Parathyroid adenoma (tissue), 2 donors: ENCODE results near the gene RPN2.

Source experiments
- H2AFZ ChIP-seq: fragments of 300-600 bp; sonication (generic); one replicate; pipeline ENCODE4 v1.7.0; 2017; ENCODE audit warnings: antibody characterized with exemption, mild to moderate bottlenecking
- H3K27ac ChIP-seq: fragments of 300-600 bp; sonication (generic); one replicate; pipeline ENCODE4 v1.7.0; 2017
- H3K27me3 ChIP-seq: fragments of 300-600 bp; sonication (generic); one replicate; pipeline ENCODE4 v1.7.0; 2017; ENCODE audit warnings: low read length; ENCODE audit not compliant: control insufficient read depth, insufficient read depth
- H3K36me3 ChIP-seq: fragments of 300-600 bp; sonication (generic); one replicate; pipeline ENCODE4 v1.7.0; 2017; ENCODE audit warnings: low read length; ENCODE audit not compliant: control insufficient read depth, insufficient read depth
- H3K4me1 ChIP-seq: fragments of 300-600 bp; sonication (generic); one replicate; pipeline ENCODE4 v1.7.0; 2017; ENCODE audit warnings: control low read depth
- H3K4me2 ChIP-seq: fragments of 300-600 bp; sonication (generic); one replicate; pipeline ENCODE4 v1.7.0; 2017; ENCODE audit warnings: low read length
- H3K4me3 ChIP-seq: fragments of 300-600 bp; sonication (generic); one replicate; pipeline ENCODE4 v1.7.0; 2017; ENCODE audit warnings: low read depth, low read length
- H3K79me2 ChIP-seq: fragments of 300-600 bp; sonication (generic); one replicate; pipeline ENCODE4 v1.7.0; 2017; ENCODE audit warnings: control low read depth
- H3K9ac ChIP-seq: fragments of 300-600 bp; sonication (generic); one replicate; pipeline ENCODE4 v1.7.0; 2017; ENCODE audit warnings: mild to moderate bottlenecking
- H3K9me3 ChIP-seq: fragments of 300-600 bp; sonication (generic); one replicate; pipeline ENCODE4 v1.7.0; 2017; ENCODE audit warnings: low read length; ENCODE audit not compliant: control insufficient read depth
- CTCF ChIP-seq: fragments of 300-600 bp; sonication (generic); IDR thresholded peaks from one replicate; pipeline ENCODE4 v1.7.0; 2017; ENCODE audit warnings: antibody characterized with exemption, mild to moderate bottlenecking
- donor health status: primary hyperparathyroidism.

Gene RPN2

GRCh38 chr20:37285664-37286374 lies 106.7 kb downstream of the RPN2 start:
- Histone ChIP-seq H2AFZ (peak overlapping the region; percentile 57), H3K4me3 (no peak overlapping the region), H3K36me3 (no peaks in the 10 kb centered on the region), H3K79me2 (peaks cover 3% of the 10 kb centered on the region), H3K27me3 (no peaks in the 10 kb centered on the region), H3K27ac (no peak overlapping the region), H3K9me3 (no peaks in the 10 kb centered on the region), H3K4me1 (peaks cover 3% of the 10 kb centered on the region), H3K9ac (no peak overlapping the region), H3K4me2 (no peak overlapping the region)
- TF ChIP-seq CTCF, result no peak

- no peaks in the 10 kb centered on the region for H3K36me3 ChIP-seq
- peaks cover 3% of the 10 kb centered on the region for H3K4me1 ChIP-seq
- no peak for TF ChIP-seq CTCF
- no peaks in the 10 kb centered on the region for H3K27me3 ChIP-seq
- H3K4me2 ChIP-seq, result no peak overlapping the region
- H3K4me3 ChIP-seq, result no peak overlapping the region
- H3K27ac ChIP-seq, result no peak overlapping the region
- H3K9me3 ChIP-seq, result no peaks in the 10 kb centered on the region
- H2AFZ ChIP-seq, result no peak overlapping the region
- H3K79me2 ChIP-seq, result peaks cover 3% of the 10 kb centered on the region
- H3K9ac ChIP-seq, result no peak overlapping the region
These were observed 109.0 kb downstream of the RPN2 start for GRCh38 chr20:37288091-37288490.

- no peak overlapping the region for H3K9ac ChIP-seq
- peak overlapping the region; percentile 66 for H3K27ac ChIP-seq
- peak overlapping the region; percentile 61 for H3K4me2 ChIP-seq
- H3K9me3 ChIP-seq, result no peaks in the 10 kb centered on the region
- peaks cover 3% of the 10 kb centered on the region for H3K79me2 ChIP-seq
- peaks cover 3% of the 10 kb centered on the region for H3K4me1 ChIP-seq
- peak overlapping the region; percentile 92 for H2AFZ ChIP-seq
- TF ChIP-seq CTCF, result no peak
- peak overlapping the region; percentile 82 for H3K4me3 ChIP-seq
- no peaks in the 10 kb centered on the region for H3K36me3 ChIP-seq
- H3K27me3 ChIP-seq, result no peaks in the 10 kb centered on the region
These were observed 111.2 kb downstream of the RPN2 start for GRCh38 chr20:37290158-37290810.
